CD4-positive, alpha-beta T cell treated with Interleukin-6 for 4 hours (primary cell): Measurements from ENCODE around the gene ACBD6.

Experiments
- DNase-seq: peaks from one replicate; pipeline ENCODE4 v3.0.0-alpha.2; 2020; ENCODE audit warnings: mixed read lengths

The ACBD6 gene

DNA sequence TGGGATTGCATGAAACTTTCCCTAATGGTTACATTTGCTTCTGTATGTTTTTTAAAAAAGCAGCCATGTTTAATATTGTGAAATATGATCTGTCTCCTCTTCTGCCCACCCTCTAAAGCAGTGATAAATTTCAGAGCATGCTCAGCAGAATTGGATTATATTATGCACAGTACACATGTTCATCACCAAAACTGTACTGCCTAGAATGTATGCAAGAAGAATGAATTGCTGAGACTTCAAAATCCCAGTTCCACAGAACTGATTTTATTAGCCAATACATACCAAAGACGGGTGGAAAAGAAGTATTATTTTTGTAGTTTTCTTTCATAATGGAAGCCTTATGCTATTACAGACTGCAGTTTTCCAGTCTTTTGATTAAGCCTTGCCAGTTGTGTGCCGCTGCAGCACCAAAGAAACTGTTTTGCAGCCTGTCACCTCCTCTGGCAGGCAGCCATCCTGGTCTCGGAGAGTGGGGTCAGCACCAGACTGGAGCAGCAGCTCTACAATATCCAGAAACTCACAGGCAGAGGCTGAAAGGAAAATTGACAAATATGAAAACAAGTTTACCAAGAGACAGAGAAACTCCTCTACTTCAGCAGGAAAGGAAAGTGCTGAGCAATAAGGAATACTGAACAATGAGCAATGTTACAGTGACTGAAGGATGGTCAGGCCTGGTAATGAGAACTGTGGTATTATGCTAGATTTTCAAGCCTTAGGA is 214.2 kb downstream of the ACBD6 start:
- DNase-seq: no peak

DNA sequence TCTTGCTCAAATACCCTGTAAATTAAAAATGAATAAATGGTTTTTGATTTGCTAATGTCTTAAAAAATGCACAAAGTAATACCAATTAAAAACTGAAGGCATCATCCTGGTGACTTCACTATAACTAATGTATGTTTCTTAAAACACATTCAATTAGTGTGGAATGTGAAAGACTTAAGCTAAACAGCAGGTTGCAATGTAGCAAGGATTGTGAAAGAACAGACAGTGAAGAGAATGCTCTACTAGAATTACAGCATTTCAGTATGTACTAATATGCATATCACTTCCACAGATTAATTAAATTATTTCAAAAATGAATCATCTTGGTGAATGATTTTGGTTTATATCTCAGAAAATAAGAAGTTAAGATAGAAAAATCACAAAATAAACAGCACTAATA is 216.0 kb downstream of the ACBD6 start:
- DNase-seq: no peak

DNA sequence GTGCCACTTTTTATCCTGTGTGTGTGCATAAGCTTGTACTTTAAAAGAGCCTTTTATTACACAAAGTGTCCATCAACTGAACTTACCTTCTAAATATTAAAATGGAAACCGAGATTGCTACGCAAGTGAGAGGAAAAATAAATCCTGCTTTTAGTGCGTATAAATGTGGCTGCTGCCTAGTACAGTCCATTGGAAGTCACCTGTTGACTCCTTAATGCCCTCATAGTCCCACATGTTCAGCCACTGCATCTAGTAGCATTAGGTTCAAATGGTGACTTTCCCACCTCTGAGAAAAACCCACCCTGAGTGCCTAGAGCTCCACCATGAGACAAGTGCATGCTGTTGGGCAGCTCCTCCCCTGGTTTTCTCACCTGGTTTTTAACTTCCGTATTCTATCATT is 219.3 kb downstream of the ACBD6 start:
- no peak for DNase-seq

DNA sequence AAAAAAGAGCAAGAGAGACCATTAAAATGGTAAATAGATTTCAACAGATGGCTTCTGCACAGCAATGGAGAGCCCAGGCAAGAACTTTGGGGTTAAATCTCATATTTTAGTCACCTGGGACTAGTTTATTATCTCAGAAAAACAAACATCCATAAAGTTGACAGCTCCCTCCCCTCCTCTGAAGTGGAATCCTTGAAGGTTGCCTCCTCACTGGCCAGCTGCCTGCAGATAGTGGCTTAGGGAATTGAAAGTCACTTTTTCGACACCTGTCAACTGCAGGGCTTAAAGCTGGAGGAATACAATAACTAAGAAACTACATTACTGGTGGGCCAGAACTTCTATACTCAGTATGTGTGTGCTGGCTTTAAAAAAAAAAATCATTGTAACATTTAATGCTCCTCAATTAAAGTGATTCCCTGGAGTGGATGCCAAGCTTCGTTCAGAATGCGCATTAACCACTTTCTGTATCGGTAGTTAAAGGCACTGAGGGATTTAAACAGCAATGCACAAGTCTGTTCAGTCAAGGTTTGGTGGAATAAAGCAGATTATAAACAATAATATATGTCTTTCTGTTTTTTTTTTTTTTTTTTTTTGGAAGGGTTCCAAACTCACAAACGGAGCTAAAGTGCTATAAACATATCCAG is 219.9 kb downstream of the ACBD6 start:
- DNase-seq: no peak

DNA sequence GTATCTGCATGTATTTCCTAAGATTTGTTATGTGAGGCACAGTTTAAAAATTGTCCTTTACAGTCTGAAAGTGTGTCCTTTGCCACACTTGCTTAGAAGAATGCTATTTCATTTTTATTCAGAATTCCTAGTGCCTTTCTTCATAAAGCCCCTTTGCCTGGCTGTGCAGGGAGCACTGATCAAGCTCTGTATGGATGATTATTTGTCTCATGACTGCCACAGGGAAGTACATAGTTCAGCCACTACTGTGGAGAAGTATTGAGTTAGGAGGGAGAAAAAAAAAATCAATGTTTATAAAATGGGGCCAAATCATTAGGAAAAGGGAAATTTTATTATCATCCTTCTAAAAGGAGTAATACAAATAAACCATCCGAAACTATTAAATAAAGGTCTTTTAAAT is 220.9 kb downstream of the ACBD6 start:
- no peak for DNase-seq

DNA sequence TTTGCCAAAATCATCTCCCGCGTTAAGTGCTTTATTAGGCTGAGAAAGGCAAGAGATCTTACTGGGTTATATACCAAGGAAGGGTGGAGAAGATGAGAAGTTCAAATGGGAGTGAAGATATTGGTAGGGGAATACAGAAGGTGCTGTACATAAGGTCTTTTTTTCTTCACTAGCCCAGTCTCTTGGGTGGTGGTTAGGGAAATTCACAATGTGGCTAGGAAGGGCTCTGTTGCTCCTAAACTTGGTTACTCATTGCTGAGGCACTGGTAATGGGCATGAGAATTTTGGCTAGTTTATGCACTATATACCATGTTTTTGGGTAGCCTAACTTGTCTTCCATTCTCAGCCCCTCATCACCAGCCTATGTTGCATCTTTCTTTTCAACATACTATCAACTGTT is 221.8 kb downstream of the ACBD6 start:
- DNase-seq: no peak

DNA sequence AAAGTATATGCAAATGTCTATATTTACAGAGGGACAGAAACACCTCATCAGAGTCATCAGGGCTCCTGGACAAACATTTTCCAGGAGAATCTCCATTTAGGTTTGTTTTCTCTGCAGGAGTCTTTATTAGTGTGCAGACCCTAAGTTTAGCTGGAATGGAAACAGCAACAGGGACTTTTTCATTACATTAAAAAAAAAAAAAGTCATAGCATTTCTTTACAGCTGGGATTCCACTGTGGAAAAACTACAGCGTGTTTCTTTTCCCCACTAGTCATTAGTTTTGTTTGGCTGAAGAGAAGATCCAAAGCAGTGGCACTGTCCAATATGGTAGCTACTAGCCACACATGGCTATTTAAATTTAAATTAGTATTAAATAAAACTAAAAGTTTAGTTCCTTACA is 222.7 kb downstream of the ACBD6 start:
- no peak for DNase-seq

DNA sequence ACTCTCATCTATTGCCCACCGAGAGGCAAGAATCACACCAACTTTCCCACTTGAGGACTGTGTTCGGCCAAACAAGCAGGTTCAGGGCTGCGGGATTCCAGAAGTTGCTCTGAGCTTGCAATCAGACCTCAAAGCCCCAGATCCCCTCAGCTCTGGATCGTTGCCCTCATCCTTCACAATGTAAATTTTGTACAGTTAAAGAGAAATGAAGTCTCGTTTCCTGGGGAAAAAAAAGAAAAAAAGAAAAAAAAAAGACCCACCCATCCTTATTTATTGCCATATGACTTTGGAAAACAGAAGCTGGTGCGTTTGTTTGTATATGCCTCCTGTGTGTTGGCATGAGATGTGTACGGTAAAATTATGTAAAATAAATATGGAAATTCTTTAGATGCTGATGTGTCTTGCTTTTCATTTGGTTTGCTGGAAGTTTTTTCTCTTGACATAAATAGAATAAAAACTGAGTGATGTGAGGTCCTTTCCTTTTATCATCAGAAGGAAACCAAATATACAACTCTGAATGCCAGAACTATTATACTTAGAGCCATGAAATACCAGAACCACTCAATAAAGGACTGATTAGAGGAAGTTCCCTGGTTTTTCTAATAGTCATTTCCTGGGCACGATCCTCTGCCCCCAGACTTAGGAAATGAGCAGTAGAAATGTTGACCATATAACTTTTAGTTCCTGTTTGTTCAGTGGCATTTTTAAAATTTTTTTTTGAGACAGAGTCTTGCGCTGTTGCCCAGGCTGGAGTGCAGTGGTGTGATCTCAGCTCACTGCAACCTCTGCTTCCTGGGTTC is 223.6 kb downstream of the ACBD6 start:
- DNase-seq: no peak

DNA sequence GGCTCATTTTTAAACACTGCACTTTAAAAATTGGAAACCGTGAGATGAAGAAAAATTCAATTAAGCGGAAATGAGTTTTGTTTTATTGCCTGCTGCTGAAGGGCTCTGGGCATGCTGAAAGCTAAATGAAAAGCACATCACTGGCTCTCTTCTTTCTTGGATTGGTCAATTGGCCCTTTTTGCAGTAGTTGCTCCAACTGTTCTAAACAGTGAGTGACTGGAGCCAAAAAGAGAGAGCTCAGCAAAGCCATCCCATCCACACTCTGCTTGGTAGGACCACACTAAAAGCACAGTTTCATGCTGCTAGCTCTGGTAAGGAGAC is 224.2 kb downstream of the ACBD6 start:
- DNase-seq: no peak

DNA sequence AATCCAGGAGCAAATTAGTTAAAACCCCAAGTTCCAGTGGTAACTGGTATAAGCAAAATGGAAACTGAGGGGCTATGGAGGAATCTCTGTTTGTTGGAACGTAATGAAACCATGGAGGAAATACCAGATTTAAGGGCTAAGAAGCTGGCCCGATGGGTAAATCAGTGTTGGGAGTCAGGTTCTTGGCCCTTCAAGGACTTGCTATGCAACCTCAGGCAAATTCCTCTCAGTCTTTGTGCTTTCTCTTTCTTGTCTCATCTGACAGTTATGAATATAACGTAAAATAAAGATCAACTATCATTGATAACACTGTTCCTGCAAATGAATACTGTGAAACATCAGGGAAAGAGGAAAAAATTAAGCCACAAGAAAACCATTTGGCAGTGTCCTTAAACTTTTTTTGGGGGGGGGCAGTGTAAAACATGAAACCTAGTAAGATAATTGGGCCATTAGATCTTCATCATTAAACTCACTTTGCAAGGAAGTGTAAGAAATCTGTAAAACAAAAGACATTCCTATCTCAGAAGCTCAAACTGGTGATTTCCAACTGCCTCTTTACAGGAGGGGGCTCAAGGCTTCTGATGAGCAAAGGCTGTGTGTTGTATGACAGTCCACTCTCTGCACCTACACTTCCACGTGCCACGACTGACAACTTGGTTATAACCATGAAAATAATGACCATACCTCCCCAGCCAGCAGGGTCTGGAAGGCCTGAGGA is 224.7 kb downstream of the ACBD6 start:
- no peak for DNase-seq

DNA sequence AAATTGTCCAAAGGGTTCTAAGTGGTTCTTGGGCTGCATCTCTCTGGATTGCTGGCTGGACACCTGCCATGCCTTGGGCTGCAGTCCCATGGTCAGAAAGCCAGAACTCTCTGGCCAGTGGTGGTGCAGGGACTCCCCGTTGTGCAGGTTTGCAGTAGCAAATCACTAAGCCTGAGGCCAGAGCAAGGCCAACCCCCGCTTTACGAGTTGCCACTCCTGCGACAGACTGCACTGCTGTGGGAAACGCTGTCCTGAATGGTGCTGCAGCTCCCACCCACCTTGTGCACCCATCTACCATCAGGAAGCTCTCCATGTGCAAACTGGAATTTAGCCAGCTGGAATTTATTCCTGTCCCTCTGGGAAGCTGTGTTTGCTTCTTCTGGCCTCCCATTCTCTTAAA is 226.7 kb downstream of the ACBD6 start:
- no peak for DNase-seq

DNA sequence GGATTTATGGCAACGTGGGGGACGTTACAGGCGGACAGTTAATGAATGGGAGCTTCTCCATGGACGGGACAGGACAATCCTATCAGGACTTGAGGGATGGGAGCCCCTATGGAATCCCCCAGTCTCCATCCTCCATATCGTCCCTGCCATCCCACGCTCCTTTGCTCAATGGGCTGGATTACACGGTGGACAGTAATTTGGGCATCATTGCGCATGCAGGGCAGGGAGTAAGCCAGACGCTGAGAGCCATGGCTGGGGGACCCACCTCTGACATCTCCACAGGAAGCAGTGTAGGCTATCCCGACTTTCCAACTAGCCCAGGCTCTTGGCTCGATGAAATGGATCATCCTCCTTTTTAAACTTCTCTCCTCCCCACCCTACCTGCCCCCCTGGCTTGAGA is 228.2 kb downstream of the ACBD6 start:
- DNase-seq: no peak

DNA sequence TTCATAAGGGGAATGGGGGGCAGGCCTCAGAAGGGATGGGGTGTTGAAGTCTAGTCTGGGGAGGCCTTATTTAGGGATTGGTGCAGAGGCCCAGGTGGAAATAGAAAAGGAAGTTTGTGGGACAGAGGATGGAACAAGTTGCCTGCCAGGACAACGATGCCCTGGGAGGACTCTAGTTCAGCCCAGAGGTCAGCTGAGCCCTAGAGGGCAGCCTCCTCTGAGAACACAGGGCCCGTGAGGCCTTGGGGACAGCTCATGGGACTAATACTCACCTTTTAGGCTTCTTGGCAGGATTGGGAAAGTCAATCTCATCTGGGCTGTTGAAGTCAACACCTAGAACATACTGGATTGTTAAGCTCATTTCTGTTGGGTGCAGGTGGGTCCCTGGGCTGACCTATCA is 229.3 kb downstream of the ACBD6 start:
- DNase-seq: no peak

DNA sequence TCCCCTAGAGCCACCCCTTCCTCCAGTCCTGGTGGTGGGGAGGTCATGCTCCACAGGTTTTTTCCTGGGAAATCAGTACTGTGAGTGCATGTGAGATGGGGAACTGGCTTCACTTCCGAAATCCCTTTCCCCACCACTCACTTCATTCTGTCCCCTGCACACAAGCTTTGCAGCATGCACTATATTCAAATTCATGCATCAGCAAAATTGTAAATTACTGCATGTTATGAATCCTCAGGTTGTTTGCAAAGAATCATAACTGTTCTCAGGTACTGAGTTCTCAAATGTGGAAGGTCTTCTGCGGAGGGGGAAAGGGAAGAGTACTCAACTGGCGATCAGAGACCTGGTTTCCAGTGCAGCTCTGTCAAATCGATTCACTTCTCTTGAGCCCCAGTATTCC is 230.0 kb downstream of the ACBD6 start:
- no peak for DNase-seq

DNA sequence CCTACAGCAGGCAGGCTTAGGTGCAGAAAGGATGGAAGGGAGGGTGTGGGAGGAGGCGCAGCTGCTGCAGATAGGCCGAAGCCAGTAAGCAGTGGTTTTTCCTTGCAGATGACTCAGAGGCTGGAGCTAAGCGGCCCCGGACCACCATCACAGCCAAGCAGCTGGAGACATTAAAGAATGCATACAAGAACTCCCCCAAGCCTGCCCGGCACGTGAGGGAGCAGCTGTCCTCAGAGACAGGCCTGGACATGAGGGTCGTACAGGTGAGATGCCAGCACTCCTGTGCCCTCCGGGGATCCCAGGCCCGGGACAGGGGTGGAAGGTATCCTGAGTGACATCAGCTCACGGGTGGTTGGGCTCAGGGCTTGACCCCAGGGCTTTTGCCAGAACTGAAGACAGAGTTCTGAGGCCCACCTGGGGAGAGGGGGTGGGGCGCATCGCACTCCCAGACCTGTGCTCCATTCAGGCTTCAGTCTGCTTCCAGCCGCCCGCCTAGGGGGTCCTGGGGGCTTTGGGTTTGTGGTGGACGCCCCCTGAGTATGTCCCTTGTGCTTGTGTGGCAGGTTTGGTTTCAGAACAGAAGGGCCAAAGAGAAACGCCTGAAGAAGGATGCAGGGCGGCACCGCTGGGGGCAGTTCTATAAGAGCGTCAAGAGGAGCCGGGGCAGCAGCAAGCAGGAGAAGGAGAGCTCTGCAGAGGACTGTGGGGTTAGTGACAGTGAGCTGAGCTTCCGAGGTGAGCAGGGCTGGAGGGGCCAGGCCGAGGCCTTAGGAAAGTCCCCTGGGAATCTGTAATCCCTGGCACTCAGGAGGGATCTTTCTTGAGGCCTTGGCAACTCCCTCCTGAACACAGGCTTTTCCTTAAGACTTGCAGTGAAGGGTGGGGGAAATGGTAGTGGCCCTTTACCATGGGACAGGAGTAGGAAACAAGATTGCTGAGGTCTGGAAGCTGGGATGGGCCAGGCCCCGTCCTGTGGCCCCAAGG is 230.8 kb downstream of the ACBD6 start:
- DNase-seq: no peak

DNA sequence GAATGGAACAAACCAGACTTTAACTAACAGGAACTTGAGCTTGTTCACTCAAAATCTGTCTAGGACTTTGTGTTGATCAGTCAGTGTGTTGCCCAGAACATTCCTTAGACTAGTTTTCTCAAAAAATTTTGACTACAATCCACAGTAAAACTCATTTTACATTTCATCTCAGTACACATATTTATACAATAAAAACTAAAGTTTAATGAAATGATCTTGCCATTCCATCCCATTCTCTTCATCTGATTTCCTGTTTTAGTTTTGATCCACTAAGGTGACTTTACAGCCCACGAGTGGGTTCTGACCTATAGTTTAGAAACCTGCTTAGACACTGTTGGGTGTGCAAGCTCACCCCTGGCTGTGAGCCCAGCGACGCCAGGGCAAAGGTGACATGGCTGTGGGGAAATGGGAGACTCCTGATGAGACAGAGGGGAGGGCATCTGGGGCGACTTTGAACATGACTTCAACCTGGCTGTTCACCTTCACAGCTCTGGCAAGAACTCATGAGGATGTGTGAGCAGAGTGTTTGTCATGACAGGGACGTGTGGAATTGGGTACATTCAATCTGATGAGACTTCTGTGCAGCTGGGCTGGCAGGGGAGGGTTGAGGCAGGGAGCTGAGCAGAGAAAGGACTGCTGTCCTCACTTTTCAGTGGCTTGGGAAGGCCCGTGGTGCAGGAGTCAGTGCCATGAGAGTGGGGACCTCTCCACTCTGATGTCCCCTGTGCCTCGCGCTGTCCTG is 231.7 kb downstream of the ACBD6 start:
- no peak for DNase-seq

DNA sequence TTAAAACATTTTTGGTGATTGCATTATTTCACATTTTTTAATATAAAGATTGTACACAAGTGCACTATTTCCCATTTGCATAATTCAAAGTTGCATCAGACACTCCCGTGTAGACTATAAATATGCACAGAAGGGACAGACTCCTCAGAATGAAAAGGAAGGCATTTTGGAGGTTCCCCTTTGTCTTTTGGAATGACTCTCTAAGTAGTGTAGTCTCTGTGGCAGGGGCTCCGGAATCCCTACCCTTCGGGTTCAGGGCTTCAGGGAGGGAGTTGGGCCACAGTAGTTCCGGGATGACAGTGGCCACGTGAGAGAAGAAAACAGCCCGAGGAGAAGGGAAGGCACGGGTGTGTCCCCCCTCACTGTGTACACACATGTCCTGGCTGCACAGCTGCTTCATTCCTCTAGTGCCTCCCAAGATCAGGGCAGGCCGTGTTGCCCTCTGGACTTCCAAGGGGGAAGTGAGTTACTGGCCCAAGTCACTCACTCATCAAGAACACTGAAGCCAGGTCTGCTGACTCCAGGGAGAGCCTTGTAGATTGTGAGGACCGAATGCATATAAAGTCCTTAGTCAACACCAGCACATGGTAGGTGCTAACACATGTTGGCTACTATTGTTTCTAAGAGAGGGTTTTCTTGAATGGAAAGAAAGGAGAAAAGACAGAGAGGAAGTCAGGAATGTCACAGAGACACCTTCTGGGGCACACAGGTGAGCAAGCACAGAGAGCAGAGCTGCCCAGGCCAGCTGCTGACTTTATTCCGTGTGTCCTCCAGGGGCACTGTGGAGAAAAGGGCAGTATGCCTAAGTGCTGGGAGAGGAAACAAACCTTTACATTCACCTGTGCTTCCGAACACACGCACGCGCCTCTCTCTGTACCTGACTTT is 232.5 kb downstream of the ACBD6 start:
- no peak for DNase-seq

DNA sequence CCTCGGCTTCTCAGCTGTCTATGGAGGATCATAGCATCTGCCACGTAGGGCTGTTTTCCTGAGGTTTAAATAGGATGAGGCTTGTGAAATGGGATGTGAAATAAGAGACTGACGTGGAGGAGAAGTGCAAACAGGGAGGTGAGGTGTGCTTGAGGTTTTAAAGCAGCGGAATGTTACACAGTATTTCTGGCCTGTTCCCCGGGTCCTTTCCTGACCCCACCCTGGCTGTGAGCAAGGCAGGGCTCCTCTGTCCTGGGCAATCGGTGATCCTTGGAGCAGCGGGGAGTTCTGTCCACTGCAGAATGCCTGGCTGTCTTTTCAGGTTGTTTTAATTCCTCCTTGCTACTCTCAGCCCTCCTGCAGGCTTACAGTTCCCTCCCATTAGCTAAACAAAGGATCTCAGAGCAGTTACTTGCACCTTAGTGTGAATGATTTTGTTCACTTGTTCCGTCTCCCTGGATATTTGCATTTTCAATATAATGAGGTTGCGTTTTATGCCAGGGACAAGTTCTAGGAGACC is 233.8 kb downstream of the ACBD6 start:
- DNase-seq: no peak

DNA sequence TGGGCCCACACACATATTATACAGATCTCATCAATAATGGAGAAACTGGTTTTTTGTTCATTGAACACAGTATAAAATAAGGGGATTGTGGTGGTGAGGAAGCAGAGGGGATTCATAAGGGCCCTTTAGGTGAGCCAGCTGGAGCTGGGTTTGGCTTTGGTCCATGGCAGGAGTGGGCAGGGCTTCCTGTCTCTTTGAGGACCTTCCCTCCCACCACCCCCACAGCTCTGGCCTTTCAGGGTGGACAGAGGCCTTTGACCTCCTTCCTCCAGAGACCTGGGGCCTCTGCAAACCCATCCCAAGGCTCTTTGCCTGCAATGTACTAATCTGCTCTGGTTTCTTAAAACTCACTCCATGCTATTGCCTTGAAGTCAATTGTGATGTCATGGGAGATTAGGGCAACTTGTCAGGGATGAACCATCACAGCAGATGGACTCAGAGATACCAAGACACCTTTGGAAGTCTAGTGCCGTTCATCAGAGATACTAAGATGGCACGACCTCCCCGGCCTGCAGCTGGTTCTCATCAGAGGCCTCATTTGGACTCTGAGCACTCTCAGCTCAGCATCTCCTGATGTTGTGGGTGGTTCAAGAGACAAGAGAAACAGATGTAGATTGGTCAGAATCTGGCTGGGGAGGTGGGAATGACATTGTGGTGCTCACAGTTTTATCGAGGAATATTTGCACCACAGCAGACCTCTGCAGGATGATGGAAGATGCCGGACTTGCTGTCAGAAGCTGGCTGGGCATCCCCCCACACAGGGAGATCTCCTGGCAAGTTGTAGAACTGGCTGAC is 234.4 kb downstream of the ACBD6 start:
- DNase-seq: no peak

DNA sequence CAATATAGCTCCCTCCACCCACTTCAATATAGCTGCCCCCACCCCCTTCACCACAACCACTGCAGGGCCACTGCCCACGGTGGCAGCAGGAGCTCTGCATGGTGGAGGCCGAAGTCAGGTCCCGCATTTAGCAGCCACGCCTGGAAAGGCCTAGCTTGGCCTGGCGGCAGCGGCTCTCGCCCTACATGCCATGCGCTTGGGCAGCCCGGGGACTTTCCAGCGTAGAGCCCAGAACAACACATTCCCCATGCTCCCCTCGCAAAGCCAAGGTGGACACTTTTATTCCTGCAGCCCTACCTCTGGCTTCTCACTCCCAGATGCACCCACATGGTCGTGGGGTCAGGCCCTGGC is 235.2 kb downstream of the ACBD6 start:
- DNase-seq: no peak
